DMS79 (cell line): ENCODE measurements around the gene NHS.

Source experiments
- DNase-seq: peaks from one replicate; lab custom pipeline; 2025; lab: John Stamatoyannopoulos, UW

Gene NHS

DNA sequence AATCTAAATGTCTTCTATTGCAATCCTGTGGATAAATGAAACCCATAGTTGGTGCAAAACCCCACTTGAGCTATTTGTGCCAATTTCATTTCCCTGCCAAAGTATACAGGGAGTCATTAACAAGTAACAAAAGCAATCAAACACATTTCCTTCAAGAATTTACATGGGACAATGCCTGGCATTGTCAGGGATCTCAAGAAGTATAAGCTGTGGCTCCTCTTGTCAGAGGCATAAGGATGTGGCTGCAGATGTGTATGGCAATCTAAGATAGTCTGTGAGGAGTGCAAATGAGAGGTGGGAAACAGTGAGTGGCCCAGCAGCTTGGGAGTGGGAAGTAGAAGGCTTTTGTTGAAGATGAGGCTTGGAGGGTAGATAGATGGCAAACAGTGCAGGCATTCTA is 304.3 kb downstream of the NHS start:
- DNase-seq: no peak

- no peak for DNase-seq
Observed at GRCh38 chrX:17679820-17680219, 304.8 kb downstream of the NHS start.

DNA sequence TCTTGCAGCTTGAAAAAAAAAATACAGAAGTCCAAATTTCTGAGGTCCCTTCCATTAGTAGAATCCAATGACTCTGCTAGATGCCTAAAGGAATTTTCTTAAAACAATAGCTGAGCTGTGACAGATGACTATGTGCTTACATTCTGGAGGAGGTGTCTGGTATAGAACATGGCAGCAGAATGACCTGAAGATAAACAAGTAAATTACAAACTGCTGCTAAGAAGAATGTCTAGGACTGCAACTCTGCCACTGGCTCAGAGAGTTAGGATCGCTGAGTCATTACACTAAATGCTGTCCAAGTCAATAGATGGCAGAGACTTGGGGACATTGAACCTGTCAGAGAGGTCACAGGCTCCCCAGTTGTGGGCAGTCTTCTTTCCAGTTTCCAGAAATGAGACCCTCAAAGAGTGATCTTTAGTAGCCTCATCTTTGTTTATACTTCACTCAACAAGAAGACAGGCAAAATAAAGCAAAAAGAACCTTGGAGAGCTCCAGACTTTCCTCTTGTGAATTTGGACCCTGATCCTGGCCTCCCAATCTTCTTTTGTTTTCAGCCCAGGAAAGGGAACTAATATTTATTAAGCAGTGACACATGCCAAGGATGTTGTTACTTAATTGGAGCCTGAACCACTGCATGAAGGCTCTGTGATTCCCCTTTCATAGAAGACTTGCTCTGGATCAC is 305.9 kb downstream of the NHS start:
- no peak for DNase-seq

DNA sequence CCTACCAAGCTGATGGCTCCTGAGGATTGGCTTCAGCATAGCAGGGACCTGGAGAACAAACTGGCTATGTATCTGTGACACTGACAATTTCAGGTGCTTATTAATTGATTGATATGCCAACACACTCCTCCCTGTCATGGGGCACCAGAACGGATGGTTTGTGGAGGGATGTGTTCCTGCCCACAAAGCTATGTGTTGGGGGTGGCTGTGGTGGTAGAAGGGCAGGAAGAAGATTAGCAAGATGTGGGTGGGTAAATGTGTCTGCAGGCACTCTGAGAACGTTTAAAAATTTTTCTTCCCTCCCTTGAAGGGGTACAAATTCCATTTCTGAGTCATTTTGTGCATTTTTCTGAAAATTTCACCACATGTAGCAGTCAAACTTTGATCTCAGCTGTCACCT is 307.3 kb downstream of the NHS start:
- no peak for DNase-seq

DNA sequence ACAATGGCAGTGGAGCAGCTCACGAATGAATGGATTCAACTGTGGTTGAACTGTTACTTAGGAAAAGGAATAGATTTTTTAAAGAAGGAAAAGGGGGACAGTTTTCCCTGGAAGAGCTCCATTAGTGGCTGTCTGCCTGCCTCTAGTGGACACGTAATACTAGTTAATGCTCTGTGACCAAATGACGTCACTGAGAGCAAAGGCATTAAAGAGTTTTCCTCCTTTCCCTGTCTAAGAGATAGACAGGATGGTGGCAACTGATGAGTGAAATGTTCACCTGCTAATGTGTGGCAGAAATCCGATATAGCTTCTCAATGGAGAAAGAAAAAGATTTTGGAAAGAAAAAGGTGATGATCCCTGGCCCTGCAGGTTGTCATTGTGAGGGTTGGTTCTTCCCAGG is 310.0 kb downstream of the NHS start:
- no peak for DNase-seq

GRCh38 chrX:17687648-17688047 is 312.6 kb downstream of the NHS start:
- DNase-seq: no peak

DNA sequence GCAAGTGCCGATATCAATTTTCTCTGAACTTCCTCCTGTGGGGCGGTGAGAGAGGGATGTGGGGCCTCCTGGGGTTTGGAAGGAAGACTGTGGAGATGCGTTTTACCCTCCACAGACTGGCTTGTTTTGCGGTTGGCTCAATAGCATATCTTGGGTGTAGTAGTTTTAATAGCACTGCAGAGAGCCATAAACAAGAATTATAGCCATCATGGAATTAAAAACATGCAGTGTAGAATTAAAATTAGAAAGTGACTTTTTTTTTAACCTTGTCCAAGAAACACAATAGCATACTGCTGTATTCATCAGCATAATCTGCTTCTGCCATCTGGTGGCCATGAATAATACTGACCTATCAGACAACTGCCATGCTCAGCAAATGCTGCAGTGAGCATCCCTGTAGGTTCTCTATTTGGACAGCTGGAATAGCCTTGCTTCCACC is 315.0 kb downstream of the NHS start:
- DNase-seq: no peak

GRCh38 chrX:17692709-17693346 is 317.8 kb downstream of the NHS start:
- no peak for DNase-seq

GRCh38 chrX:17697191-17697590 is 322.2 kb downstream of the NHS start:
- no peak for DNase-seq

- DNase-seq: no peak
Observed at GRCh38 chrX:17700976-17701375, 326.0 kb downstream of the NHS start.

DNA sequence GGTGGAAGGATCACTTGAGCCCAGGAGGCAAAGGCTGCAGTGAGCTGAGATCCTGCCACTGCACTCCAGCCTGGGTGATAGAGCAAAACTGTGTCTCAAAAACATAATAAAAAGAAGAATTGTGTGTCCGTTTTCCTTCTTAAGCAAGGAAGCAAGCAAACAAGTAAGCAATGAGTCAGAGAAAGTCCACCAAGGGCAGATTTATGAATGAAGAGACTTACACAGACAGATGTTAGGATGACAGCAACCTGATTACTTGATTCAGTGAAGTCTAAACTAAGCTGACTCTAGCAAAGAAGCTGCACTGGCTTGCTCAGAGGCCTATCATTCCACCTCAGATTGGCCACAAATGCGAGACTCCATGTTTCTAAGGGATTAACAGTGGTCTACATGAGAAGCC is 328.2 kb downstream of the NHS start:
- DNase-seq: no peak

GRCh38 chrX:17705211-17705610 is 330.2 kb downstream of the NHS start:
- no peak for DNase-seq

DNA sequence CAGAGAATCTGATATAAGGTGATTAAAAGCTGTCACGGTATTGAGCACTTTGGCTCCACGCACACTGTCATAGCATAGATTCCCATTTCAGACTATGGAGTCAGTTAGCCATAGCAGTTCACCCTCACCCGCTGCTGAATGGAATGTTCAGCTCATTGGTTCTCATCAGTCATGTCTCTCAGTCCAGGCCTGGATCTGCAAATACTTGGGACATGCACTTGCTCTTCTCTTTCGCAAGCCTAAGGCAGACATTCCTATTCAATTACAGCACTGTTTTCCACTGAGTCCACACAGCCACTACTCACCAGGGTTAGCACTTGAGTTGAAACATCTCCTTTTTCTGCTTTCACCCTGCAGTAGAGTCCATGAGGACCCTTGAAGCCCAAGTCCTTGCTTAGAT is 331.7 kb downstream of the NHS start:
- DNase-seq: no peak

- no peak for DNase-seq
Observed at GRCh38 chrX:17707731-17708130, 332.7 kb downstream of the NHS start.

DNA sequence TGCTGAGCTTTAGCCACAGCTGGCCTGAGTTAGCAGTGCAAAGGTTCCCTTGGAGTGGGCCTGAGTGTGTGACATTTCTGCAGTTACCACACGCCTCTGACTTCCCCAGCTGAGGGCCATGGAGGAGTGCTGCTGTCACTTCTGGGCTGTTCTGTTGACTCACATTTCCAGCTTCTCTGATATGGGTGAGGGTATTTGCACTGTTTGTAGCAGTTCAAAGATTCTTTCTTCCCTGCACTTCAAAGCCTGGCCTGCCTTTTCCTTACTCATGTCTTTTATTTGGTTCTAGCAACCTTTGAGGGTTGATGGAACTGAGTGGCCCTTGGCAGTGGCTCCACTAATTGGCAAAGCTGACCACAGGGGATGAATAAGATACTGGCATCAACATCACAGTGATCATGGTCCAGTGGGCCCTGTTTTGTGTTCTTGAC is 335.9 kb downstream of the NHS start:
- DNase-seq: no peak

DNA sequence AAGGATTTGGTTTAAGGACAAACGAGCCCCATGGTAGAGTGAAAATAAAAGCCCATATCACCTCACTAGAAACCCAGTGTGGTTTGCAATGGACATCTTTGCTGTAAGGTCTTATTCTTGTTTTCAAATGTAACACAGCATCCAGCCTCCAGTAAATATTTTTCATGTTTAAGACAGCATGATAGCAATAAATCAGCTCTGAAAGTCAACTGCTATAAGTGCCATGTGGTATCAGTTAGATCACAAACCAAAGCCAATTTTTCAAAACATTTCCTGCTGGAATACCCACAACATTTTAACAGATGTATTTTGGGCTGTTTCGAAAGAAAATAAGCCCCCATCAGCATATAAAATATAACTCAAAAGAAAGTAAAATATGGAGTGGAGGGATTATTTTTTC is 338.3 kb downstream of the NHS start:
- DNase-seq: no peak

DNA sequence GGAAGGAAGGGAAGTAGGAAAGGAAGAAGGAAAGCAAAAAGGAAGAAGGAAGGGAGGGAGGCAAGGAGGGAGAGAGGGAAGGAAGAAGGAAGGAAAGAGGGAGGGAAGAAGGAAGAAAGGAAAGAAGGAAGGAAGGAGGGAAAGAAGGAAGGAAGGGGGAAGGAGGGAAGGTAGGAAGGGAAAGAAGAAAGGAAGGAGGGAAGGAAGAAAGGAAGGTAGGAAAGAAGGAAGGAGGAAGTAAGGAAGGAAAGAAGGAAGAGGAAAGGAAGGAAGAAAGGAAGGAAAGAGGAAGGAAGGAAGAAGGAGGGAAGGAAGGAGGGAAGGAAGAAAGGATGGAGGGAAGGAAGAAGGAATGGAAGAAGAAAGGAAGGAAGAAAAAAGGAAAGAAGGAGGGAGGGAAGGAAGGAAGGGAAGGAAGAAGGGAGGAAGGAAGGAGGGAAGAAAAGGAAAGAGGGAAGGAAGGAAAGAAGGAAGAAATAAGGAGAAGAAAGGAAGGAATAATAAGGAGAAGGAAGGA is 343.7 kb downstream of the NHS start:
- no peak for DNase-seq

GRCh38 chrX:17719711-17720110 is 344.7 kb downstream of the NHS start:
- DNase-seq: no peak

GRCh38 chrX:17721715-17722114 is 346.7 kb downstream of the NHS start:
- DNase-seq: no peak

GRCh38 chrX:17725181-17725580 is 350.2 kb downstream of the NHS start:
- no peak for DNase-seq

- no peak for DNase-seq
Observed at GRCh38 chrX:17732138-17732783, 357.3 kb downstream of the NHS start.

DNA sequence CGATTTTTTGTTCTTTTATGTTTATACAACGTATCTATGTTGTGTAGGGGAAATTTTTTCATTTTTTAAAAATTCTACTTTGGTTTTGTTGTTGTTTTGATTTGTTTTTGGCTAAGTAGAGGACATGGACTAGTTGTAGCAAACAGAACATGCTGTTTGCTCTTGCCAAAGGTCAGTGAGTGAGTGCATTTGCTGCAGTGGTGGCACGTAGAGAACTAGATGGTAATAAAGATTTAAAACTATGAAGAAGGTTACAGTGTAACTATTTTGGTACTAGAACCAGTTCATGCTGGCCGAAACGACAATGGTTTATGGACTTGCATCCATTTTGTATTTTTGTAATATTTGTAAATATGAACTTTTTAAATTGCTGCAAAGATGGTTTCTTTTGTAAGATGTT is 360.4 kb downstream of the NHS start:
- DNase-seq: no peak

DNA sequence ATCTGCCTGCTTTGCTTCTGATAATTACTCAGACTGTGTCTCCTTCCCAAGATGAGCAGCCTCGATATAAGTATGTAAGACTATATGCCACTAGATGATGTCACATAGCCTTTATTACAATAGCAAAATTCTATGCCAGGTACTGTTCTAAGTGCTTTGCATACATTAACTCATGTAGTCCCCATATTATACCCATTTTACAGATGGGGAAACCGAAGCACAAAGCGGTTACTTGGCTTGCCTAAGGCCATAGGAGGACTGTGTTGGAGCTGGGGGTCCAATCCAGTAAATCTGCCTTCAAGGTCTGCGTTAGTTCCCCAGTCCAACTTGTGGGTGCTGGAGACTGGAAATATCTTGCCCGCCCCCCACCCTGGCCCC is 361.5 kb downstream of the NHS start:
- DNase-seq: no peak
